Liver (tissue), 9 donors: Measurements from ENCODE around the gene DUS1L. TPM values are rescaled to one million over a fixed set of nuclear protein-coding genes. Genes with fewer than 3 reads are reported as not detected.

Source experiments
- DNase-seq: peaks from one replicate; pipeline ENCODE4 v3.0.0-alpha.2; 2017; ENCODE audit warnings: low spot score
- H3K27ac ChIP-seq, 2 donors: one replicate each; pipeline ENCODE4 v1.7.0; 2013; ENCODE audit warnings: inconsistent platforms in 2 of 2, low read length in 2 of 2, control low read depth in 1 of 2, low read depth in 1 of 2, mild to moderate bottlenecking in 1 of 2
- H3K27me3 ChIP-seq, 4 donors: one replicate each; pipeline versions ENCODE4 v1.6.1 to v1.7.0; 2013; ENCODE audit warnings: low read length in 3 of 4, inconsistent platforms in 1 of 4, mild to moderate bottlenecking in 1 of 4, moderate library complexity in 1 of 4; ENCODE audit not compliant: control insufficient read depth in 4 of 4, insufficient read depth in 4 of 4
- H3K36me3 ChIP-seq, 4 donors: one replicate each; pipeline versions ENCODE4 v1.6.1 to v1.7.0; 2013; ENCODE audit warnings: low read length in 3 of 4, mild to moderate bottlenecking in 3 of 4, low read depth in 1 of 4, moderate library complexity in 1 of 4; ENCODE audit not compliant: control insufficient read depth in 4 of 4, insufficient read depth in 3 of 4
- H3K4me1 ChIP-seq, 4 donors: one replicate each; pipeline versions ENCODE4 v1.6.1 to v1.7.0; 2013; ENCODE audit warnings: low read length in 3 of 4, mild to moderate bottlenecking in 3 of 4, moderate library complexity in 1 of 4; ENCODE audit not compliant: control insufficient read depth in 4 of 4, insufficient read depth in 4 of 4
- H3K4me3 ChIP-seq, 3 donors: one replicate each; pipeline versions ENCODE4 v1.6.1 to v1.7.0; 2013; ENCODE audit warnings: low read length in 3 of 3, control low read depth in 1 of 3, low read depth in 1 of 3, mild to moderate bottlenecking in 1 of 3
- H3K9ac ChIP-seq, 2 donors: one replicate each; pipeline ENCODE4 v1.7.0; 2013; ENCODE audit warnings: low read length in 2 of 2, mild to moderate bottlenecking in 2 of 2, moderate library complexity in 2 of 2, control low read depth in 1 of 2, low read depth in 1 of 2
- H3K9me3 ChIP-seq, 4 donors: one replicate each; pipeline versions ENCODE4 v1.6.1 to v1.7.0; 2013; ENCODE audit warnings: low read length in 3 of 4; ENCODE audit not compliant: control insufficient read depth in 4 of 4
- EGR1 ChIP-seq, 2 donors: IDR thresholded peaks; 2 replicates each; pipeline ENCODE4 v1.6.1; 2016 to 2018; ENCODE audit warnings: antibody characterized with exemption in 2 of 2, low read depth in 2 of 2
- FOXA1 ChIP-seq: IDR thresholded peaks from 2 replicates; pipeline ENCODE4 v1.6.1; 2016; ENCODE audit warnings: antibody characterized with exemption
- FOXA2 ChIP-seq: IDR thresholded peaks from 2 replicates; pipeline ENCODE4 v1.6.1; 2016; ENCODE audit warnings: antibody characterized with exemption
- GABPA ChIP-seq, 2 donors: IDR thresholded peaks in 1 of 2; conservative IDR thresholded peaks in 1 of 2; 2 replicates each; pipeline ENCODE4 v1.6.1; 2016; ENCODE audit warnings: antibody characterized with exemption in 2 of 2, mild to moderate bottlenecking in 1 of 2, moderate library complexity in 1 of 2
- HNF4A ChIP-seq, 2 donors: conservative IDR thresholded peaks; 2 replicates each; pipeline ENCODE4 v1.6.1; 2016; ENCODE audit warnings: antibody characterized with exemption in 2 of 2, mild to moderate bottlenecking in 2 of 2
- HNF4G ChIP-seq: IDR thresholded peaks from 2 replicates; pipeline ENCODE4 v1.6.1; 2016; ENCODE audit warnings: antibody characterized with exemption
- JUND ChIP-seq, 2 donors: IDR thresholded peaks; 2 replicates each; pipeline ENCODE4 v1.6.1; 2016; ENCODE audit warnings: antibody characterized with exemption in 2 of 2
- NR2F2 ChIP-seq: IDR thresholded peaks from 2 replicates; pipeline ENCODE4 v1.6.1; 2016; ENCODE audit warnings: antibody characterized with exemption
- RAD21 ChIP-seq, 2 donors: IDR thresholded peaks; 2 replicates each; pipeline ENCODE4 v1.6.1; 2016; ENCODE audit warnings: antibody characterized with exemption in 2 of 2, mild to moderate bottlenecking in 2 of 2
- RXRA ChIP-seq, 2 donors: IDR thresholded peaks; 2 replicates each; pipeline ENCODE4 v1.6.1; 2017 to 2018; ENCODE audit warnings: antibody characterized with exemption in 2 of 2, mild to moderate bottlenecking in 1 of 2
- SP1 ChIP-seq: IDR thresholded peaks from 2 replicates; pipeline ENCODE4 v1.6.1; 2018; ENCODE audit warnings: antibody characterized with exemption, mild to moderate bottlenecking
- TAF1 ChIP-seq: conservative IDR thresholded peaks from 2 replicates; pipeline ENCODE4 v1.6.1; 2016; ENCODE audit warnings: antibody characterized with exemption, mild to moderate bottlenecking
- YY1 ChIP-seq: IDR thresholded peaks from 2 replicates; pipeline ENCODE4 v1.6.1; 2016; ENCODE audit warnings: antibody characterized with exemption, mild to moderate bottlenecking
- WGBS: extraction: QIAGEN DNeasy Blood & Tissue Kit; methylation state at CpG from one replicate; pipeline ENCODE4 v1.1.7; 2013; 5-methylcytosine and 5-hydroxymethylcytosine counted together
- polyA plus RNA-seq, 2 donors: library from polyadenylated mRNA; stranded (reverse) in 1 of 2; unstranded in 1 of 2; fragments of 200-250 nt in 1 of 2; fragments of >200 nt in 1 of 2; fragmentation: Nextera tagmentation in 1 of 2; extraction: Ambion mirVana in 1 of 2; gene quantifications; one replicate each; pipeline versions ENCODE4 v1.2.1 to v1.2.3, GENCODE V29; 2013 to 2015
- total RNA-seq, 2 donors: library from RNA; depleted of rRNA; stranded (reverse); fragments of >200 nt; gene quantifications; one replicate each; pipeline ENCODE4 v1.2.3, GENCODE V29; 2014
- TF ChIP-seq, protein P1 (sequence below): IDR thresholded peaks from 2 replicates; pipeline ENCODE4 v1.6.1; 2016; ENCODE audit warnings: antibody characterized with exemption
- TF ChIP-seq, protein P2 (sequence below): IDR thresholded peaks from 2 replicates; pipeline ENCODE4 v1.6.1; 2016; ENCODE audit warnings: antibody characterized with exemption
- TF ChIP-seq, protein P3 (sequence below): IDR thresholded peaks from 2 replicates; pipeline ENCODE4 v1.6.1; 2016; ENCODE audit warnings: antibody characterized with exemption, mild to moderate bottlenecking
- TF ChIP-seq, protein P4 (sequence below): IDR thresholded peaks from 2 replicates; pipeline ENCODE4 v1.6.1; 2016; ENCODE audit warnings: antibody characterized with exemption
- TF ChIP-seq, protein P5 (sequence below): fragments of 150-350 bp; IDR thresholded peaks from 2 replicates; pipeline ENCODE4 v1.5.1; 2017; ENCODE audit warnings: improper control_type of control experiment, low read depth, low read length; ENCODE audit not compliant: missing input control
- donor health status: healthy.
- donor health status: healthy.
- donor health status: healthy.
- donor health status: healthy.
- donor health status: healthy.

DUS1L gene
- total and polyA plus RNA-seq, 4 donors, result 40.6 to 74.7 (median 53.3) TPM

DNA sequence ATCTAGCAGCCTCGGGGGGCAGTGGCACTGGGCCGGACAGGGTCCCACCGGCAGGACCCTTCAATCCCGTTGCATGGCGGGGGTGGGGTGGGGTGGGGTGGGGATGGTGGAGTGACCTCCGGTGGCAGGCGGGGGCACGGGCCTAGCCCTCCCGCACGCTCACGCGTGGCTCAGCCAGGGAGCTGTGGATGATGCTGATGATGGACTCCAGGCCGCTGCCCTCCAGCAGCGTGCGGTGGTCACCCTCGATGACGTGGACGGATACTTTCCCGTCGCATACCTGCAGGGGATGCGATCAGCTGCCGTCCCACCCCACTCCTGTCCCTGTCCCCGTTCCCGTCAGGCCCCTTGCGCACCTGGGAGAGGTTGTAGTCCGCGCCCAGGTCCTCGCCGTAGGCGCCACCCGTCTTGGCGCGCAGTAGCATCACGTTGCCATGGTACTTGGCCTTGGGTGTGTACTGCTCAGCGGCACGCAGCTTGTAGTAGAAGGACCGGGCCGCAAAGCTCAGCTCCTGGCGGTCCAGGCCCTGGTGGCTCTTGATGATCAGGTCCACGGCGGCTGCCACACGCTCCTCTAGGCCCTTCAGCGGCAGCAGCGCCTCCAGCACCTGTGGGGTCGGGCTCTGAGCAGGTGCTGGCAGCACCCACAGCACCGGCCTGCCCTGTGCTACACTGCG, 13.5 kb upstream of the DUS1L start:
- H3K27ac ChIP-seq, result no peak overlapping the region
- no peak overlapping the region for H3K9ac ChIP-seq
- no peak for DNase-seq
- no peaks in the 10 kb centered on the region for H3K9me3 ChIP-seq
- peaks cover 24 to 44% (median 40%) of the 10 kb centered on the region in 4 donors for H3K36me3 ChIP-seq
- TF ChIP-seq EGR1 (IDR thresholded peaks at IDR 0.05; ENCODE audit: low read depth in 2 of 2) (no peak), SP1 (no peak), JUND (IDR thresholded peaks at IDR 0.05) (no peak), RAD21 (IDR thresholded peaks at IDR 0.05) (no peak)
- TF ChIP-seq, protein P1, sequence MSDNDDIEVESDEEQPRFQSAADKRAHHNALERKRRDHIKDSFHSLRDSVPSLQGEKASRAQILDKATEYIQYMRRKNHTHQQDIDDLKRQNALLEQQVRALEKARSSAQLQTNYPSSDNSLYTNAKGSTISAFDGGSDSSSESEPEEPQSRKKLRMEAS, result no peak
- H3K27me3 ChIP-seq, result no peaks in the 10 kb centered on the region
- 92% methylated on average over 47 of the region's 47 CpGs for WGBS
- no peak overlapping the region for H3K4me3 ChIP-seq
- peaks cover 0 to 7% (median 3%) of the 10 kb centered on the region in 4 donors for H3K4me1 ChIP-seq

DNA sequence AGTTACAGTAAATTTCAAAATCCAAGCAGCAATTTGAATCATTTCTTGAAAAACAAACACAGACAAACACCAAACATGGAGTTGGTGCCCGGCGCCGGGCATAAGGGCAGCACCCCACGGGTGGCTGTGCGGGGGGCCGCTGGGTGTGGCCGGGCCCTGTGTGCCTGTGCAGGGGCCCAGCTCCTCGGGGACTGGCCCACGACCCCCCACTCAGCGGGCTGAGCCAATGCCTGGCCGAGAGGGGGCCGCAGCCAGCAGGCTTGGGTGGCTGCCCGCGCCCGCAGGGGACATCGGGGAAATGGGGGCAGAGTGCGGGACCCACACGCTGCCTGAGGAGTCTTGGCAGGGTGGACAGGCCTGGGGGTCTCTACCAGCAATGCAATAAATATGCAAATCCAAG, 12.8 kb upstream of the DUS1L start:
- TF ChIP-seq RXRA (IDR thresholded peaks at IDR 0.05), result no peak
- TF ChIP-seq HNF4A (conservative IDR thresholded peaks at IDR 0.05), result no peak
- TF ChIP-seq HNF4G, result no peak
- no peak for TF ChIP-seq EGR1 (IDR thresholded peaks at IDR 0.05; ENCODE audit: low read depth in 2 of 2)
- TF ChIP-seq, protein P2, sequence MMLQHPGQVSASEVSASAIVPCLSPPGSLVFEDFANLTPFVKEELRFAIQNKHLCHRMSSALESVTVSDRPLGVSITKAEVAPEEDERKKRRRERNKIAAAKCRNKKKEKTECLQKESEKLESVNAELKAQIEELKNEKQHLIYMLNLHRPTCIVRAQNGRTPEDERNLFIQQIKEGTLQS, result no peak
- no peak for TF ChIP-seq GABPA (IDR thresholded peaks at IDR 0.05 in 1 of 2, conservative IDR thresholded peaks at IDR 0.05 in 1 of 2)
- no peak for TF ChIP-seq TAF1
- no peak for TF ChIP-seq JUND (IDR thresholded peaks at IDR 0.05)
- TF ChIP-seq, protein P1, result no peak
- TF ChIP-seq RAD21 (IDR thresholded peaks at IDR 0.05), result no peak
- no peak for TF ChIP-seq SP1
- TF ChIP-seq, protein P3, sequence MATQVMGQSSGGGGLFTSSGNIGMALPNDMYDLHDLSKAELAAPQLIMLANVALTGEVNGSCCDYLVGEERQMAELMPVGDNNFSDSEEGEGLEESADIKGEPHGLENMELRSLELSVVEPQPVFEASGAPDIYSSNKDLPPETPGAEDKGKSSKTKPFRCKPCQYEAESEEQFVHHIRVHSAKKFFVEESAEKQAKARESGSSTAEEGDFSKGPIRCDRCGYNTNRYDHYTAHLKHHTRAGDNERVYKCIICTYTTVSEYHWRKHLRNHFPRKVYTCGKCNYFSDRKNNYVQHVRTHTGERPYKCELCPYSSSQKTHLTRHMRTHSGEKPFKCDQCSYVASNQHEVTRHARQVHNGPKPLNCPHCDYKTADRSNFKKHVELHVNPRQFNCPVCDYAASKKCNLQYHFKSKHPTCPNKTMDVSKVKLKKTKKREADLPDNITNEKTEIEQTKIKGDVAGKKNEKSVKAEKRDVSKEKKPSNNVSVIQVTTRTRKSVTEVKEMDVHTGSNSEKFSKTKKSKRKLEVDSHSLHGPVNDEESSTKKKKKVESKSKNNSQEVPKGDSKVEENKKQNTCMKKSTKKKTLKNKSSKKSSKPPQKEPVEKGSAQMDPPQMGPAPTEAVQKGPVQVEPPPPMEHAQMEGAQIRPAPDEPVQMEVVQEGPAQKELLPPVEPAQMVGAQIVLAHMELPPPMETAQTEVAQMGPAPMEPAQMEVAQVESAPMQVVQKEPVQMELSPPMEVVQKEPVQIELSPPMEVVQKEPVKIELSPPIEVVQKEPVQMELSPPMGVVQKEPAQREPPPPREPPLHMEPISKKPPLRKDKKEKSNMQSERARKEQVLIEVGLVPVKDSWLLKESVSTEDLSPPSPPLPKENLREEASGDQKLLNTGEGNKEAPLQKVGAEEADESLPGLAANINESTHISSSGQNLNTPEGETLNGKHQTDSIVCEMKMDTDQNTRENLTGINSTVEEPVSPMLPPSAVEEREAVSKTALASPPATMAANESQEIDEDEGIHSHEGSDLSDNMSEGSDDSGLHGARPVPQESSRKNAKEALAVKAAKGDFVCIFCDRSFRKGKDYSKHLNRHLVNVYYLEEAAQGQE, result no peak
- no peak for TF ChIP-seq FOXA1
- TF ChIP-seq, protein P4, sequence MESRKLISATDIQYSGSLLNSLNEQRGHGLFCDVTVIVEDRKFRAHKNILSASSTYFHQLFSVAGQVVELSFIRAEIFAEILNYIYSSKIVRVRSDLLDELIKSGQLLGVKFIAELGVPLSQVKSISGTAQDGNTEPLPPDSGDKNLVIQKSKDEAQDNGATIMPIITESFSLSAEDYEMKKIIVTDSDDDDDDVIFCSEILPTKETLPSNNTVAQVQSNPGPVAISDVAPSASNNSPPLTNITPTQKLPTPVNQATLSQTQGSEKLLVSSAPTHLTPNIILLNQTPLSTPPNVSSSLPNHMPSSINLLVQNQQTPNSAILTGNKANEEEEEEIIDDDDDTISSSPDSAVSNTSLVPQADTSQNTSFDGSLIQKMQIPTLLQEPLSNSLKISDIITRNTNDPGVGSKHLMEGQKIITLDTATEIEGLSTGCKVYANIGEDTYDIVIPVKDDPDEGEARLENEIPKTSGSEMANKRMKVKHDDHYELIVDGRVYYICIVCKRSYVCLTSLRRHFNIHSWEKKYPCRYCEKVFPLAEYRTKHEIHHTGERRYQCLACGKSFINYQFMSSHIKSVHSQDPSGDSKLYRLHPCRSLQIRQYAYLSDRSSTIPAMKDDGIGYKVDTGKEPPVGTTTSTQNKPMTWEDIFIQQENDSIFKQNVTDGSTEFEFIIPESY, result no peak
- TF ChIP-seq NR2F2, result no peak
- no peak for TF ChIP-seq FOXA2
- TF ChIP-seq, protein P5, sequence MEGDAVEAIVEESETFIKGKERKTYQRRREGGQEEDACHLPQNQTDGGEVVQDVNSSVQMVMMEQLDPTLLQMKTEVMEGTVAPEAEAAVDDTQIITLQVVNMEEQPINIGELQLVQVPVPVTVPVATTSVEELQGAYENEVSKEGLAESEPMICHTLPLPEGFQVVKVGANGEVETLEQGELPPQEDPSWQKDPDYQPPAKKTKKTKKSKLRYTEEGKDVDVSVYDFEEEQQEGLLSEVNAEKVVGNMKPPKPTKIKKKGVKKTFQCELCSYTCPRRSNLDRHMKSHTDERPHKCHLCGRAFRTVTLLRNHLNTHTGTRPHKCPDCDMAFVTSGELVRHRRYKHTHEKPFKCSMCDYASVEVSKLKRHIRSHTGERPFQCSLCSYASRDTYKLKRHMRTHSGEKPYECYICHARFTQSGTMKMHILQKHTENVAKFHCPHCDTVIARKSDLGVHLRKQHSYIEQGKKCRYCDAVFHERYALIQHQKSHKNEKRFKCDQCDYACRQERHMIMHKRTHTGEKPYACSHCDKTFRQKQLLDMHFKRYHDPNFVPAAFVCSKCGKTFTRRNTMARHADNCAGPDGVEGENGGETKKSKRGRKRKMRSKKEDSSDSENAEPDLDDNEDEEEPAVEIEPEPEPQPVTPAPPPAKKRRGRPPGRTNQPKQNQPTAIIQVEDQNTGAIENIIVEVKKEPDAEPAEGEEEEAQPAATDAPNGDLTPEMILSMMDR, result no peak
- no peak for TF ChIP-seq YY1
- peaks cover 24 to 37% (median 37%) of the 10 kb centered on the region in 4 donors for H3K36me3 ChIP-seq
- H3K9me3 ChIP-seq, result no peaks in the 10 kb centered on the region
- no peak overlapping the region for H3K9ac ChIP-seq
- H3K4me1 ChIP-seq, result peaks cover 0 to 7% (median 3%) of the 10 kb centered on the region in 4 donors
- no peaks in the 10 kb centered on the region for H3K27me3 ChIP-seq
- H3K4me3 ChIP-seq, result no peak overlapping the region
- 91% methylated on average over 18 of the region's 18 CpGs for WGBS
- no peak for DNase-seq
- no peak overlapping the region for H3K27ac ChIP-seq
